Stimulated activated CD4-positive, alpha-beta T cell treated with anti-CD3 and anti-CD28 coated beads, Interleukin-4, amount 100 ng/mL, for 1 hour (primary cell): ENCODE measurements around the gene ACER2.
A peak's percentile ranks its signal among the peaks of the same experiment; 100 is the strongest.
"Not testable (repeated sequence)": the region's sequence is repeated elsewhere in the genome, so short reads cannot be mapped to it uniquely, and the experiment has no call there.

Source experiments
- DNase-seq: peaks from one replicate; pipeline ENCODE4 v3.0.0-alpha.2; 2020

The ACER2 gene

DNA sequence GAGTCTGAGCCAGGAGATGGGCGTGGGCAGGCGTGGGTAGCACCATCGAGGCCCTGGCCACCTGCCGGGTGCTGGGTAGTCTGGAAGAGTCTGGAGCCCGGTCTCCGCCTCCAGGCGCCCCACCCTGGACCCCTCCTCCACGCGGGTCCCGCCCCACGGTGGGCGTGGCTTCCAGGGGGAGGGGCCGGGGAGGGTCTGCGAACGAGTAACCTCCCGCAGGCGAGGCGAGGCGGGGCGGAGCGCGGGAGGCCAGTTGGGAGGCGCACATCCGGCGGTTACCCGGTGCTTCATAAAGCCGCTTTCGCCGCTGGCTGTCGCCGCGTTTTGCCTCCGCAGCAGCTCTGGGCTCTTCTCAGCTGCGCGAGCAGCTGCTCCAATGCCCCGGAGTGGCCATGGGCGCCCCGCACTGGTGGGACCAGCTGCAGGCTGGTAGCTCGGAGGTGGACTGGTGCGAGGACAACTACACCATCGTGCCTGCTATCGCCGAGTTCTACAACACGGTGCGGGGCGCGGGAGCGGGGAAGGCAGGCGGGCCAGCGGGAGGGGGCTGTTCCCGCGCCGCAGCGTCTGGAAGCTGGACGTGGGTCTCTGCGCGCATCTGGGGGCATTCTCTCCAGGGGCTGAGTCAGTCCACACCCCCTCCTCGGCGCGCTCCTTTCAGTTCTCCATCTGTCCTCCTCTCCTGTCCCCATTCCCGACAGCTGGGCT lies at the start of gene ACER2:
Gene ACER2, plus strand, starts transcription at position 317 of the 708 bp plus-strand sequence. Its CDS starts 76 bp downstream, at position 393.
- DNase-seq, result peak; percentile 94

DNA sequence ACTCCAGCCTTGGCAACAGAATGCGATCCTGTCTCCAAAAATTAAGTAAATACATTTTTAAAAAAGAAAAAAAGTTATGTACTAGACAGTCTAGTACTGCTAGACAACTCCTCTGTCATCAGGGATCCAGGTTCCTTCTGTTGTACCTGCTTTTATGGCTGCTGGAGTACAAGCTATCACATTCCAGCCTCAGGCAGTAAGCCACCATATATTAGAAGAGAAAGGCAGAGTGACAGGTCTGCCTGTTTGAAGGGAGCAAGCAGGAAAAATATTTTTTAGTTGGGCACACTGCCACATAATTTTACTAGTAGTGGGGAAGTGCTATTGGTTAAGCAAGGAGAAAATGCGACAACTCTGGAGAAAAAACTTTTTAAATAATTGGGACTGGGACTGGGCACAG lies 39.7 kb upstream of the ACER2 start:
- DNase-seq, result no peak

DNA sequence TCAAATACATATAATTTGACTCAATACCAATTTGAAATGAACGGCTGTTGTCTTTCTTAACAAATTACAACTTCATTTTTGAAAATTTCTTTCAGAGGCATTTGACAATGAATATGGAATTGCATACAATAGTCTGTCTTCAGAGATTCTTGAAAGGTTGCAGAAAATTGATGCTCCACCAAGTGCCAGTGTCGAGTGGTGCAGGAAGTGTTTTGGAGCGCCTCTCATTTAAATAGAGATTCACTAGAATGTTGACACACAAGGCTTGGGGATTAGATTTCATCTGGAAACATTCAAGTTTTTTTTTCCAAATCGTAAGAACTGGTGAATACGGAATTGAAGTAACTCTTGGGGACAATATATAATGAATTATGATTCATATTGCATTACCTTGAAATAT lies 36.9 kb upstream of the ACER2 start:
- DNase-seq, result no peak

DNA sequence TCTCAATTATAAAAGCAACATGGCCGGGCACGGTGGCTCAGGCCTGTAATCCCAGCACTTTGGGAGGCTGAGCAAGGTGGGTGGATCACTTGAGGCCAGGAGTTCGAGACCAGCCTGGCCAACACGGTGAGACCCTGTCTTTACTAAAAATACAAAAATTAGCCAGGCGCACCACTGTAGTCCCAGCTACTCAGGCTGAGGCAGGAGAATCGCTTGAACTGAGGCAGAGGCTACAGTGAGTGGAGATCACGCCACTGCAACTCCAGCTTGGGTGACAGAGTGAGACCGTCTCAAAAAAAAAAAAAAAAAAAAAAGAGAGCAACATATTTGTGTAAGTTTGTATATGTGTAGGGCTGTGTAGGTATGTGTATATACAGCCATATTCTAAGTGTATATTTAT lies 36.2 kb upstream of the ACER2 start:
- DNase-seq, result no peak

DNA sequence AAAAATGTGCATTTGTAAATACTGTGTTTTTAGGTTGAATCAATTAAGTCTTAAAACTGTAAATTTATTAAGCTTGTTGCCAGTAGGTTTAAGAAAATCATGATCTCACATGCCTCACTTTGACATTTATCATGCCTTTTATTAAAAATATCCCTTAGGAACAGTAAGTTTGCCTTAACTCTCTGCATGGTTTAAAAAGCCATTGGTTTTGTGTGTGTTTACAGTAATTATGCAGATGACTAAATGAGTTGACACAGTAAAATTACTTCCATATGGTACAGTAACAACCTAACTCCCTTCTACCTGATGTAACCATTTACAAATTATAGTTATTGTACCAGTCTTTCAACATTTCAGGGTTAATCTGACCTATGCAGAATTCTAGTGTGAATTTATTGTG lies 35.3 kb upstream of the ACER2 start:
- no peak for DNase-seq

DNA sequence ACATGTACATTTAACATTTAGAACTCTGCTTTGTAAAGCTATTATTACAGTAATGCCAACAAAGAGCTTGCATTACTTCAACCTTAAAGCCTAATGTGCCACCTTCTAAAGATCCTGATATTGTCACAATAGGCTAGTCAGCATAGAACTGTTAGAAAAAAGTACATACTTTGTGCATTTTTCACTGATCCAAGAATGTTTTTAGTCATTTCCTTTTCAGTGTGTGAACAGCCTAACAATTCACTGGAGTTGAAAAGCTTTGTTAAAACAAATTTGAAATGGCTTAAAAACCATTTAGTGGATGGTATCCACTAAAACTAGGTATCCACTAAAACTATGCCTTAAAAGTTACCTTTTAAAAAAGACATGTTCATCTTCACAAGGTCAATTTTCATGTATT lies 33.3 kb upstream of the ACER2 start:
- DNase-seq, result no peak

DNA sequence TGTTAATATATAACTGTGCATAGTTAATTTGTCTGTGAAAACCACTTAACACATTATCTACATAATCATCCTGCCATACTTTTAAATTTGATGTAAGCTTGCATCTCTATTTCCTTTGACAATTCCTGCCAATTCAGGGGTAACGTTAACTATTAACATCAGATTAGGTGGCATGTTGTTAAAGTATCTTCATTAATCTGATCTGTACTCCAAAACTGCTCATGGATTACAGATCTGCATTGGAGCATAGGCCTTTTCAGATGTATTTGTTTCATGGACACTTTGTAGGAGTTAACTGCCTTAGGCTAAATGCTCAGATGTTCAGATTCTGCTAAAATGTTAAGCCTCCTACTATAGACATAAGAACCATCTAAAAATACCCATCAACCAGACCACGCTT lies 31.9 kb upstream of the ACER2 start:
- DNase-seq, result no peak

DNA sequence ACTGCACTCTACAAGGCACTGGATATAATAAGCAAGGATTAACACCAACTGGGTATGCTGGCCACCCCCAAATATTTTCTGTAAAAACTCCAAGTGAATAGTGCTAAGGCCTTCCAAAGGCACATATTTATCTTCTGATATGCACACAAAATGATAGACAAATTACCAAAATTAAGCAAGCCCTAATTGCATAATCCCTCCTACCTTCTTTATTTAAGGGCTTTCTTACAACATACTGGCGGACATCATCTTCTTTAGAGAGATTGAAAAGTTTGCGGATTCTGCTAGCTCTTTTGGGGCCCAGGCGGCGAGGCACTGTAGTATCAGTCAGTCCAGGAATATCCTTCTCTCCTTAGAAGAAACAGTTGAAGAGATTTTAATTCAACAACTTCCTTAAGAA lies 30.6 kb upstream of the ACER2 start:
- no peak for DNase-seq

DNA sequence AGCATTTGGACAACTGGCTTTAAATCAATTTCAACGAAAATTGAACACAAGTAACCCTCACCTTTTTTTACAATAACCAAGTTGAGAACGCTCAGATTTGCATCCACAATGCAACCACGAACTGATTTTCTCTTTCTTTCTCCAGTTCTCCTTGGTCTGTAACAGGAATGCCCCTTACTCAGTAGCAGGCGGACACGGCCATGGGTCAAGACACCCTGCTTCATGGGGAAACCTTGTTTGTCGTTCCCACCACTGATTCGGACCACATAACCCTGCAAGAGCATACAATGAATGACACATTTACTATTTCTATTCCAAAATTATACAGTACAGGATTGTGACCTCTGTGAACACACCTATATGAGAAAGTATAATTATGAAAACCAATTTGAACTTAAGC lies 30.2 kb upstream of the ACER2 start:
- DNase-seq, result no peak

DNA sequence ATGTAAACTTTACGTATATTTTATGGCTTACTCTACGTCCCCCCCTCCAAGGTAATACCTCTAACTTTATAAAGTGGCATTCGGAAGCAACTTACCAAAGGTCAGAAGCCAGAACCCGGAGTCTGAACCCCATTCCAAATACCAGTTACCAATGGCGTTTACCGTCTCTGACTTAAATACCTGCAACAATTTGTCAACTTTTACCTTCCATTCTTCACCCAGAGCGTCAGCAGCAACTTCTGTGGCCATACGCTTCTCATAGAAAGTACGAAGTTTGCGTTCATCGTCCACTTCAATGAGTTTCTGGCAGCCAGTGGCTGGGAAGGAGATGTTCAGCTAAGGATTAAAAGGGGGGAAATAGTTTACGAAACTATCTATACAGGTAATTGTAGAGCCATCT lies 29.5 kb upstream of the ACER2 start:
- no peak for DNase-seq

DNA sequence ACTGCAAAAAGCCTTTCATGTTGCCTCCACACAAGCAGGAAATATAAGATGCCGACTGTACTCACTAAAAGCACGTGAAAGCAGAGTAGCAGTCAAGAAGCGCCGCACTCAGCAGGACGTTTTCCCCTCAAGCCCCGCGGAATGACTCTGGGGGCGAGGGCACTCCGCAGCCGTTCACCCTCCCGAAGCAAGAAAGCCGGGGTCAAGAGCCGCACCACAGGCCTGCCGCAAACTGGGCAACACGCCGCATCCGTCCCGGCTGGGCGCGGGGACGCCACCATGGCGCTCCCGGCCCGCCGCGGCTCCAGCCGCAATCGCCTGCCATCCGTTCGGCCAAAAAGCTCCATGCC lies 29.1 kb upstream of the ACER2 start:
- peak; percentile 50 for DNase-seq

DNA sequence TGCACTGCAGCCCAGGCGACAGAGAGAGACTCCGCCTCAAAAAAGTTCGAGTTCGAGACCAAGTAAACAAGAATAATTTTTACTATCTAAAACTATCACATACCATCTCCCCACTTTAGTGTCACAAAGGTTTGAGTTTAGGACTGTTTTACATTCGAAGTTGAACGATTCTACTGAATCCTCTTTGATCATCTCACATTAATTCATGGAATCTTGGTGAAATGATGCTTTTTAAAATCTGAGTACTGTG lies 28.1 kb upstream of the ACER2 start:
- DNase-seq, result no peak

DNA sequence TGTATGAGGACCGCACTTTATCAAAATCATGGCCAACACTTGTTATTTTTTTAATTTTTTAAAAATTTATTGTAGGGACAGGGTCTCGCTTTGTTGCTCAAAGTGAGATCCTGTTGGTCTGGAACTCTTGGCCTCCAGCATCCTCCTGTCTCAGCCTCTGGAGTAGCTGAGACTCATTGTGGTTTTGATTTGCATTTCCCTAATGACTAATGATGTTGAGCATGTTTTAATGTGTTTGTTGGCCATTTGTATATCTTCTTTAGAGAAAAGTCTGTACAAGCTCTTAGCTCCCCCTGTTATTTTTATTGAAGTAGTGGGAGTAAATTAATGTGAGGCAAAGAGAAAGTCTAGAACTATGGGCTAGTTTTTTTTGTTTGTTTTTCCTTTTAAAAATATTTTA lies 27.2 kb upstream of the ACER2 start:
- DNase-seq, result no peak

DNA sequence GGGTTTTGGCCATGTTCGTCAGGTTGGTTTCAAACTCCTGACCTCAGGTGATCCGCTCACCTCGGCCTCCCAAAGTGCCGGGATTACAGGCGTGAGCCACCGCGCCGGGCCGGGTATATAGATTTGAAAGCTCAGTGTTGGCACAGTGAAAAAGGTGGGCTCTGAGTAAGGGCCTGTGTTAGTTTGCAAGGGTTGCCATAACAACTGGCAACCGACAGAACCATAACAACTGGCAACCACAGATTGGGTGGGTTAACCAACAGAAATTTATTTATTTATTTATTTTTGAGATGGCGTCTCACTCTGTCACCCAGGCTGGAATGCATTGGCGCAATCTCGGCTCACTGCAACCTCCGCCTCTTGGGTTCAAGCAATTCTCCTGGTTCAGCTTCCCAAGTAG lies 23.6 kb upstream of the ACER2 start:
- DNase-seq, result not testable (repeated sequence)

DNA sequence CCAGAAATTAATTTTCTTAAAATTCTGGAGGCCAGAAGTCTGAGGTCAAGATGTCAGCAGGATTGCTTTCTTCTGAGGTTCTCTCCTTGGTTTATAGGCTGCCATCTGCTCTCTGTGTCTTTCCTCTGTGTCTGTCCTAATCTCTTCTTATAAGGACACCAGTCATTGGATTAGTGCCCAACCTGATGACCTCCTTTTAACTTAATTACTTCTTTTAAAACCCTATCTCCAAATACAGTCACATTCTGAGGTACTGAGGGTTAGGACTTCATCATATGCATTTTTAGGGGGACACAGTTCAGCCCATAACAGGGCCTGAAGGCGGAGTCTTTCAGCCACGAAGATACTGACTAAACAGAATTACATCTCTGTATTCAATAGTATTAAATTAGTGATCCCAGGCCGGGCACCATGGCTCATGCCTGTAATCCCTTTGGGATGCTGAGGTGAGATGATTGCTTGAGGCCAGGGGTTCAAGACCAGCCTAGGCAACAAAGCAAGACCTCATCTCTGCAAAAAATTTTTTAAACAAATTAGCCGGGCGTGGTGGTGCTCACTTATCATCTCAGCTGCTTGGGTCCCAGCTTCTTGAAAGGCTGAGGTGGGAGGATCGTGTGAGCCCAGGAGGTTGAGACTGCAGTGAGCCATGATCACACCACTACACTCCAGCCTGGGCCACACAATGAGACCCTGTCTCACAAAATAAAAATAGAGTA lies 22.9 kb upstream of the ACER2 start:
- DNase-seq, result no peak

DNA sequence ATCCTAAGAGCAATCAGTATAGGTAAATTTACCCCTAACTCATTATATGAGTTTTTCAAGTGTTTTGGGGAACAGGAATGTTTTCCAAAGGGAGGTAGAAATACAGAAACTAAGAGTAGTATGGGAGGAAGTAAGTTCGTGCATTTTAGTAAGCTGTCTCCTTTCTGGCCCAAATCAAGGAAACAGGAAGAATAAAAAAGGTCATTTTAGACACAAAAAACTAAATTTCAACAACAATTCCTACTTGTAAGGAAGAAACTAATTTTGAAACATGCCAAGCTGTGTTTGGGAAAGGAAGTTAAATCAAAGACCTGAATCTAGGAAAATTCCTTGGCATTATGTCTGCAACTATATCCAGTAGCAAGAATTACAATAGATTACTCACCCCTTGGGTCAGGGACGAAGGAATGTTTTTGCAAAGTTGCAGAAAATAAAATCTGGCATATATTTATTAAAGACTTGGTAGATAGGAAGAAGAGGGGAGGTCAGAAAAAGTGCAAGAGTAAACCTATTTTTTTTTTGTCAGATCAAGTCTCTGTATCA lies 22.2 kb upstream of the ACER2 start:
- DNase-seq, result no peak

DNA sequence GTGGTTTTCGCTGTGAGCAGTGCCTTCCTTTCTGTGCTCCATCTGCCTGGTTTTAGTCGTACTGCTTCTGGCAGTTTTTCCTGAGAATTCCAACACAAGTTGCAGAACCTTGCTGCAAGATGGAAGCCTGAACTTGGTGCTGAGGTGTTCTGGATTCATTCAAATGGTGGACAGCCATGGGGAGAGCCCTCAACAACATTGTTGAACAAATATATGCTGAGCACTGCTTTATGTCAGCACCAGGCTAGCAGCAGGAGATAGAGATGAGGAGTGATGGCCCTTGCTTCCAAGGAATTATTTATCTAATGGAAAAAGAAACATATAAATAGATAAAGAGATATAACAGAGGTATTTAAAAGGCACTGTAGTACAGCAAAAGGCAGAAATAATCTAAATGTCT lies 21.5 kb upstream of the ACER2 start:
- no peak for DNase-seq

DNA sequence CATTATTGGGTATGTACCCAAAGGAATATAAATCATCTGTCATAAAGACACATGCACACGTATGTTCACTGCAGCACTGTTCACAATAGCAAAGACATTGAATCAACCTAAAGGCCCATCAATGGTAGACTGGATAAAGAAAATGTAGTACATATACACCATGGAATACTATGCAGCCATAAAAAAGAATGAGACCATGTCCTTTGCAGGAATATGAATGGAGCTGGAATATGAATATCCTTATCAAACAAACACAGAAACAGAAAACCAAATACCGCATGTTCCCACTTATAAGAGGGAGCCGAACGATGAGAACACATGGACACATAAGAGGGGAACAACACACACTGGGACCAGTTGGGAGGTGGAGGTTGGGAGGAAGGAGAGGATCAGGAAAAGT lies 19.3 kb upstream of the ACER2 start:
- DNase-seq, result not testable (repeated sequence)

DNA sequence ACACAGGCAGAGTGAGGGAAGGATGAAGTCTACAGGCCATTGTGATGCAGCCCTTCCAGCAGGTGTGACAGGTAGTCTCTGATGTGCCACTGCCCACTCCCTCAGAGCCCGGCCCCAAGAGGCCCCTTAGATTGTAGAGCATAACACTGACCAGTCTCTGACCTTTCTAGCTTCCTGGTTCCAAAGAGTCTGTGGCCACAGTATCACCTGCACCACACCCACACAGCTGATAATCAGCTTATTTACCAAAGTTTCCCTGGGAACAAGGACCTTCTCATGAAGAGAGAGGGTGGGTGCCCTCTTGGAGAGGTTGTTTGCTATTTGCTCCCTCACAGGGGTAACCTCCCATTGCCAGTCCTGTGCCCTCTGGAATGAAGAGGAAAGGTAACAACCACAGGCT lies 11.0 kb upstream of the ACER2 start:
- no peak for DNase-seq

DNA sequence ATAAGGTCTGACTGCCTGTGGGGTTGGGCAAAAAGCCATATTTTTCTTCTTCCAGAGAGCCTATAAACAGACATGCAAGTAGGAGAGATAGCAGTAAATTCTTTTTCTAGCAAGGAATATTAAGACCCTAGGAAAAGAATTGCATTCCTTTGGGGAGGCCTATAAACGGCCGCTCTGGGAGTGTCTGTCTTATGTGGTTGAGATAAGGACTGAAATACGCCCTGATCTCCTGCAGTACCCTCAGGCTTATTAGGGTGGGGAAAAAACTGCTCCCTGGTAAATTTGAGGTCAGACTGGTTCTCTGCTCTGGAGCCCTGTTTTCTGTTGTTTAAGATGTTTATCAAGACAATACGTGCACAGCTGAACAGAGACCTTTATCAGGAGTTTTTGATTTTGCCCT lies 5.6 kb upstream of the ACER2 start:
- DNase-seq, result not testable (repeated sequence)

DNA sequence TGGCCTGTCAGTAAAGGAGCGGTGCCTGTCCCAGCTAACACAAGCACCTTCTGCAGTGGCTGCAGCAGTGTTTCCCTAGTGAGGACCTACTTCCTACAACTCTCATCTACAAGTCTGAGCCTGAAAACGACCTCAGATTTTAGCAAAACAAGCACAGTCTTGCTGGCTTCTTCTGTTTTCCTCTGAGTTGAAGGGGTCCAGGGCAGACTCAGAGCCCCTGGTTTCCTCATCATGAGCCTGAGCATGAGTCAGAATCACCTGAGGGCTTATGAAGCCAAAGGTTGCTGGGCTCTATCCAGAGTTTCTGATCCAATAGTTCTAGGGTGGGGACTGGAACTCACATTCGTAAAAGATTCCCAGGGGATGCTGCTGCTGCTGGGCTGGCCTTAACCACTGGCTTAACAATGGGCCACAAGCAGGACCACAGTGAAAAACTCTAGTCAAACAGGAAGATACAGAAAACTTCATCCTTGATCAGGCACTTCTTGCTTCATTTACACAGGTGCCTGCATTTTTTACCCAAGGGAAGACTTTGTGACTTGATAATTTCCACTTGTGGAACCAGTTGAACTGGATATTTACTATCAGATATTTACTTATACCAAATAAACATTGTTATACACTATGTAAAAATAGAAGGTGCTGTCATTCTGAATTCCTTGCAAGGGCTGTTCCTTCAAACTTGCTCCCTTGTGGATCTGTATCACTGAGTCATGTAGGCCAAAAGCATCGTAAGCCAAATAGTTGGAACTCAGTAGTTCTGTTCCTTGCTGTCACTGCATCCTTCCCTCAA lies 4.3 kb upstream of the ACER2 start:
- no peak for DNase-seq

DNA sequence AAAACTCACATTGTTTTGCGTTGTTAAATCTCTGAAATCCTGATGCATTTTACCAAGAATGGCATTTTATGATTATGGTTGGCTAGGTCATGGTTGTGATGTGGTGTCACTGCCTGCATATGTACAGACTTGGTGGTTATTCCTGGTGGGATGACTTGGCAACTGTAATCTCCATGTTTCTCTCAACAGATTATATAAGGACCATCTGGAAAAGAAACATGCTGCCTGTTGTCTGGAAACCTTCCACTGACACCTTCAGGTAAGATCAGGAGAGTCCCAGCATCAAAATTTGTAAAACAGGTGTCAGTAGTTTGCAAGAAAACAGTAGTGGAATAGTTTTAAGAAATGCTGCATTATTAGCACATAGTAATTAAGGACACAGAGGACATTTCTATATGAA lies 3.0 kb upstream of the ACER2 start:
- no peak for DNase-seq

DNA sequence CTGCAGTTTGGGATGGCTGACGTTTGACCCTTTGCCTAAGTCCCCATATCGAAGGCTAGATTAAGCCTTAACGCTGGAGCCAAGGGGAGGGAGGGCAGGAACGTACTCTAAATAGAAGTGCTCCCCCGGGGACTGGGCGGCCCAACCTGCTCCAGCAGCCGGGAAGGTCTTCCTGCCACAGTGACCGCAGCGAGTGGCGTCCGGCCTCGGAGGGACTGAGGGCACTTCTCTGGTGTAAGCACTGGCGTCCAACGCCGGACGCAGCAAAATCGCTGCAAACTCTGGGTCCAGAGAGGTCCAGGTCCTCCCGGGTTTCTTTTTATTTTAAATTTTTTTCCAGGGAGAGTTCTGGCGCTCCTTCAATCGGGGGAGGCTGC lies 505 bp upstream of the ACER2 start:
- no peak for DNase-seq
